ENCODE measurements around the gene FOXN1.

Gene FOXN1

GRCh38 chr17:28570716-28571360 lies 64.7 kb downstream of the FOXN1 start:
- peak overlapping the region; percentile 81 for H3K4me3 ChIP-seq (ENCODE audit: low read depth, low read length)
- TF ChIP-seq CTCF (IDR thresholded peaks at IDR 0.05; ENCODE audit: borderline replicate concordance, insufficient read depth, low read depth, low read length): no peak

- no peak for TF ChIP-seq CTCF (IDR thresholded peaks at IDR 0.05; ENCODE audit: borderline replicate concordance, insufficient read depth, low read depth, low read length)
Measured at GRCh38 chr17:28571361-28572122, 65.4 kb downstream of the FOXN1 start, which contains the start of gene PIGS. PIGS (minus strand) TSS chr17:28571524; CDS start chr17:28571496, 28 bp downstream.

GRCh38 chr17:28572259-28573039 lies 66.3 kb downstream of the FOXN1 start:
- H3K4me3 ChIP-seq (ENCODE audit: low read depth, low read length): no peak overlapping the region
- TF ChIP-seq CTCF (IDR thresholded peaks at IDR 0.05; ENCODE audit: borderline replicate concordance, insufficient read depth, low read depth, low read length): no peak

More at GRCh38 chr17:28571361-28572122, 65.4 kb downstream of the FOXN1 start, which contains the start of gene PIGS:
- peak within 1 kb of the TSS; percentile 81 for H3K4me3 ChIP-seq (ENCODE audit: low read depth, low read length)

GRCh38 chr17:28573040-28573380 lies 66.9 kb downstream of the FOXN1 start:
- no peak for TF ChIP-seq CTCF (IDR thresholded peaks at IDR 0.05; ENCODE audit: borderline replicate concordance, insufficient read depth, low read depth, low read length)
- no peak overlapping the region for H3K4me3 ChIP-seq (ENCODE audit: low read depth, low read length)

DNA sequence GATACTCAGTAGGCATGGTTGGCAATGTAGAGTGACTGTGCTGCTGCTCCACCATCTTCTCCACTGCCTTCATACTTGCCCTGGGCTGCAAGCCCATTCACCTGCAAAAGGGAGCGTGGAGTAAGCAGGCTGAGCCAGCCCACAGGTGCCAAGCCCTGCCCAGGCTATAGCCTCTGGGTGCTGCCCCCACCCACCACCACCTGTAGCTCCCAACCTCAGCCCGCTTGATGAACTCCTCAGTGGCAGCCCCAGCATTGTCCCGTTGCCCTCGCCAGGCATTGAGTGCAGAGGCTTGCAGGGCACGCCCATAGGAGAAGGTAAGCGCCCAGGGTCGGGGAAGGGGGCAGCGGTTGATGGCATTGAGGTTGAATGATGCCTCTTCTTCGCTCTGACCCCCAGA lies 67.4 kb downstream of the FOXN1 start:
- TF ChIP-seq CTCF (IDR thresholded peaks at IDR 0.05; ENCODE audit: borderline replicate concordance, insufficient read depth, low read depth, low read length): no peak

DNA sequence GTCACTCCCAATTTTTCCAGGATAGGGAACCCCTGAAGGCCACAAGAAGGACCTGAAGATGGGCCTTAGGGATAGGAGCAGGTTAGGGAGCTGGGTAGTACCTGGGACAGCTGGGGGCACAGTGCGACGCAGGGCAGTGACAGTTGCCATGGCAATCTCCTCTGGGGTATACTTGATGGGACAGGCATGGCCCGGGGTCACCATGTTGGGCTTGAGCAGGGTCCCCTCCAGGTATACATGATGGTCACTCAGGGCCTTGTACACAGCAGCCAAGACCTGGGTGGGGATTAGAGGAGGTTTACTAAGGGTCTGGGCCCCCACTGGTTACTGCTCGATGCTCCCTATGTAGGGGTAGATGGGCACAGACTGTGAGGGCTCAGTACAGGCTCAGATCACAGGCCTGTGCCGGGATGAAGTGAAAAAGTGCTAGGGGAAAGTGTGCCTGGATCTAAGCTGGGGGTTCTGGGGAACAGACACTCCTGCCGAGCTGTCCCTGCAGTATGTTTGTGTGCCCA lies 67.9 kb downstream of the FOXN1 start:
- no peak for TF ChIP-seq CTCF (IDR thresholded peaks at IDR 0.05; ENCODE audit: borderline replicate concordance, insufficient read depth, low read depth, low read length)
- H3K4me3 ChIP-seq (ENCODE audit: low read depth, low read length): no peak overlapping the region

More for the DNA sequence above, 67.4 kb downstream of the FOXN1 start:
- no peak overlapping the region for H3K4me3 ChIP-seq (ENCODE audit: low read depth, low read length)

All from GM12875 (cell line).